H9 (cell line): Measurements from ENCODE around the gene SRGAP3. TPM values are rescaled to one million over a fixed set of nuclear protein-coding genes. Genes with fewer than 3 reads are reported as not detected.

Source experiments
- DNase-seq: peaks from one replicate; pipeline ENCODE4 v3.0.0-alpha.2; 2017
- H2AFZ ChIP-seq: one replicate; pipeline ENCODE4 v1.6.1; 2013; ENCODE audit warnings: mild to moderate bottlenecking, low read length, control low read depth, moderate library complexity
- H2AK5ac ChIP-seq: 2 replicates; pipeline ENCODE4 v1.6.1; 2013; ENCODE audit warnings: low read length, control low read depth, mixed read lengths; ENCODE audit not compliant: insufficient read length
- H2BK120ac ChIP-seq: one replicate; pipeline ENCODE4 v1.6.1; 2013; ENCODE audit warnings: low read depth, mild to moderate bottlenecking, low read length, control low read depth, inconsistent platforms; ENCODE audit not compliant: poor library complexity, severe bottlenecking
- H2BK12ac ChIP-seq: 2 replicates; pipeline ENCODE4 v1.6.1; 2013; ENCODE audit warnings: low read length, control low read depth, mixed read lengths, low read depth; ENCODE audit not compliant: insufficient read length
- H2BK15ac ChIP-seq: 2 replicates; pipeline ENCODE4 v1.6.1; 2013; ENCODE audit warnings: low read depth, low read length, control low read depth
- H2BK20ac ChIP-seq: one replicate; pipeline ENCODE4 v1.6.1; 2013; ENCODE audit warnings: low read depth, mild to moderate bottlenecking, low read length, control low read depth, inconsistent platforms; ENCODE audit not compliant: poor library complexity, severe bottlenecking
- H2BK5ac ChIP-seq: 2 replicates; pipeline ENCODE4 v1.6.1; 2013; ENCODE audit warnings: low read length, control low read depth, mixed read lengths; ENCODE audit not compliant: insufficient read length
- H3K14ac ChIP-seq: 2 replicates; pipeline ENCODE4 v1.6.1; 2013; ENCODE audit warnings: low read length, control low read depth; ENCODE audit not compliant: insufficient read depth
- H3K18ac ChIP-seq: 2 replicates; pipeline ENCODE4 v1.6.1; 2013; ENCODE audit warnings: low read depth, mild to moderate bottlenecking, mixed read lengths, low read length, control low read depth; ENCODE audit not compliant: insufficient read length
- H3K23ac ChIP-seq: 2 replicates; pipeline ENCODE4 v1.6.1; 2013; ENCODE audit warnings: low read length, control low read depth, mixed read lengths, low read depth; ENCODE audit not compliant: insufficient read length
- H3K23me2 ChIP-seq: 2 replicates; pipeline ENCODE4 v1.6.1; 2013; ENCODE audit warnings: low read depth, mild to moderate bottlenecking, mixed read lengths, low read length, control low read depth; ENCODE audit not compliant: insufficient read length, poor library complexity, severe bottlenecking
- H3K27ac ChIP-seq: 2 replicates; pipeline ENCODE4 v1.5.1; 2013; ENCODE audit warnings: low read length, control low read depth, mixed read lengths, low read depth; ENCODE audit not compliant: insufficient read length
- H3K27me3 ChIP-seq: 2 replicates; pipeline ENCODE4 v1.6.1; 2013; ENCODE audit warnings: low read length, control low read depth, inconsistent platforms; ENCODE audit not compliant: insufficient read depth
- H3K4ac ChIP-seq: 2 replicates; pipeline ENCODE4 v1.6.1; 2013; ENCODE audit warnings: low read depth, mild to moderate bottlenecking, control low read depth, inconsistent platforms, low read length, moderate library complexity
- H3K4me1 ChIP-seq: 2 replicates; pipeline ENCODE4 v1.6.1; 2013; ENCODE audit warnings: low read length, control low read depth, inconsistent platforms; ENCODE audit not compliant: insufficient read depth
- H3K4me2 ChIP-seq: 2 replicates; pipeline ENCODE4 v1.6.1; 2013; ENCODE audit warnings: low read length, control low read depth, mixed read lengths; ENCODE audit not compliant: insufficient read length, insufficient read depth
- H3K56ac ChIP-seq: 2 replicates; pipeline ENCODE4 v1.6.1; 2013; ENCODE audit warnings: low read depth, mild to moderate bottlenecking, mixed read lengths, low read length, control low read depth; ENCODE audit not compliant: insufficient read length
- H3K79me1 ChIP-seq: 2 replicates; pipeline ENCODE4 v1.6.1; 2013; ENCODE audit warnings: low read depth, mild to moderate bottlenecking, moderate library complexity, low read length, control low read depth, inconsistent platforms; ENCODE audit not compliant: insufficient read depth, poor library complexity, severe bottlenecking
- H3K79me2 ChIP-seq: 2 replicates; pipeline ENCODE4 v1.6.1; 2013; ENCODE audit warnings: low read length, control low read depth, inconsistent platforms; ENCODE audit not compliant: insufficient read depth
- H3K9ac ChIP-seq: 2 replicates; pipeline ENCODE4 v1.6.1; 2013; ENCODE audit warnings: low read length, control low read depth, mixed read lengths; ENCODE audit not compliant: insufficient read length; ENCODE audit errors: extremely low read depth
- H3K9me3 ChIP-seq: one replicate; pipeline ENCODE4 v1.6.1; 2013; ENCODE audit warnings: low read depth, low read length, inconsistent platforms; ENCODE audit not compliant: control insufficient read depth
- H3T11ph ChIP-seq: one replicate; pipeline ENCODE4 v1.6.1; 2013; ENCODE audit warnings: mild to moderate bottlenecking, low read length, control low read depth, inconsistent platforms
- H4K20me1 ChIP-seq: one replicate; pipeline ENCODE4 v1.6.1; 2013; ENCODE audit not compliant: control insufficient read depth, insufficient read length, insufficient read depth
- H4K5ac ChIP-seq: 2 replicates; pipeline ENCODE4 v1.6.1; 2013; ENCODE audit warnings: low read depth, mild to moderate bottlenecking, mixed read lengths, low read length, control low read depth; ENCODE audit not compliant: insufficient read length
- H4K8ac ChIP-seq: replicated peaks from 2 replicates; pipeline ENCODE4 v1.6.1; 2013; ENCODE audit warnings: low read length, control low read depth, mixed read lengths, low read depth; ENCODE audit not compliant: insufficient read length
- H4K91ac ChIP-seq: 2 replicates; pipeline ENCODE4 v1.6.1; 2013; ENCODE audit warnings: low read depth, mild to moderate bottlenecking, moderate library complexity, mixed read lengths, low read length, control low read depth; ENCODE audit not compliant: insufficient read length
- H3K27ac Mint-ChIP-seq, 3 experiments: 2 replicates in 2 of 3; 3 replicates in 1 of 3; pipeline ENCODE4 v1.8.0; 2020 to 2021; ENCODE audit warnings: mixed read lengths in 3 of 3, mild to moderate bottlenecking in 1 of 3, moderate library complexity in 1 of 3
- H3K27me3 Mint-ChIP-seq: 2 replicates; pipeline ENCODE4 v1.8.0; 2021; ENCODE audit warnings: low read depth, mild to moderate bottlenecking, moderate library complexity, mixed read lengths
- H3K36me3 Mint-ChIP-seq, 3 experiments: 2 replicates in 2 of 3; 3 replicates in 1 of 3; pipeline ENCODE4 v1.8.0; 2020 to 2021; ENCODE audit warnings: low read depth in 3 of 3, mixed read lengths in 3 of 3; ENCODE audit not compliant: insufficient read depth in 1 of 3
- H3K4me1 Mint-ChIP-seq, 2 experiments: 2 replicates each; pipeline ENCODE4 v1.8.0; 2020; ENCODE audit warnings: mixed read lengths in 2 of 2
- H3K4me3 Mint-ChIP-seq, 2 experiments: 2 replicates in 1 of 2; 3 replicates in 1 of 2; pipeline ENCODE4 v1.8.0; 2020 to 2021; ENCODE audit warnings: mild to moderate bottlenecking in 2 of 2, mixed read lengths in 2 of 2, moderate library complexity in 1 of 2
- H3K9me3 Mint-ChIP-seq, 2 experiments: 2 replicates in 1 of 2; 3 replicates in 1 of 2; pipeline ENCODE4 v1.8.0; 2020; ENCODE audit warnings: mild to moderate bottlenecking in 2 of 2, mixed read lengths in 2 of 2, moderate library complexity in 1 of 2
- CTCF ChIP-seq: fragments of 200-600 bp; sonication (generic); conservative IDR thresholded peaks from 3 replicates; pipeline ENCODE4 v1.8.0; 2021; ENCODE audit warnings: antibody characterized with exemption, mild to moderate bottlenecking
- WGBS: extraction: QIAGEN DNeasy Blood & Tissue Kit; methylation state at CpG from one replicate; pipeline ENCODE4 v1.1.7; 2013; ENCODE audit warnings: missing lambda C conversion rate, low lambda C conversion rate, mixed read lengths; ENCODE audit not compliant: insufficient read length; ENCODE audit errors: extremely low coverage; 5-methylcytosine and 5-hydroxymethylcytosine counted together
- total RNA-seq: library from RNA; stranded (reverse); gene quantifications from 2 replicates; pipeline ENCODE4 v1.2.1, GENCODE V29; 2021

SRGAP3 gene
- total RNA-seq, 1 experiment from 2014 or later: 3.4 TPM

DNA sequence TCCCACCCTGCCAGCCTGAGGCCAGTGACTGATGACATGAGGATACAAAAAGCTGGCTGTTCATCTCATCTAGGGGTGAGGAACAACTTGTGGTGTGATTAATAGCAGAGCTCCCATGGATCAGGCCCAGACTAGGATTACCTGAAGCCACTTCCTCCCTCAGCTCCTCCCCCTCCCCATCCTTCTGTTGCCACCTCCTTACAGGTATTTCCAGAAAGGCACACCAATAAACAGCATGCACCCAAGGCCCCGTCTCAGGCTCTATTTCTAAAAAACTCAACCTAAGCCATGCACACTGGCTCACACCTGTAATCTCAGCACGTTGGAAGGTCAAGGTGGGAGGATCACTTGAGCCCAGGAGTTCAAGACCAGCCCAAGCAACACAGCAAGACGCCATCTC lies 54.1 kb downstream of the SRGAP3 start:
- Histone ChIP-seq H2AFZ (no peak overlapping the region), H2BK15ac (no peak overlapping the region), H2AK5ac (no peak overlapping the region), H4K91ac (no peak overlapping the region), H3K79me2 (no peaks in the 10 kb centered on the region), H2BK12ac (no peak overlapping the region), H3K79me1 (no peaks in the 10 kb centered on the region), H3K27me3 (no peaks in the 10 kb centered on the region), H2BK20ac (no peak overlapping the region), H3K4ac (no peak overlapping the region), H3K14ac (no peak overlapping the region), H4K8ac (no peak overlapping the region), H4K20me1 (no peaks in the 10 kb centered on the region), H3K4me1 (0 out of 2 replicates have a peak, but pooled peaks cover 2% of the 10 kb centered on the region), H2BK120ac (no peak overlapping the region), H3K23ac (no peak overlapping the region), H3T11ph (no peak overlapping the region), H3K9ac (no peak overlapping the region), H3K18ac (no peak overlapping the region), H4K5ac (no peak overlapping the region), H3K4me2 (no peak overlapping the region), H3K23me2 (peaks cover 3% of the 10 kb centered on the region), H3K9me3 (no peaks in the 10 kb centered on the region), H3K27ac (no peak overlapping the region), H2BK5ac (no peak overlapping the region), H3K56ac (no peak overlapping the region)
- Mint-ChIP-seq H3K9me3 (no peaks in the 10 kb centered on the region), H3K4me1 (peaks cover 40 to 55% of the 10 kb centered on the region in 2 experiments), H3K27me3 (no peaks in the 10 kb centered on the region), H3K4me3 (no peak overlapping the region), H3K27ac (no peak overlapping the region; a peak in 1 of 7 replicates), H3K36me3 (no peaks in the 10 kb centered on the region)
- no peak for DNase-seq
- no CpG with 5 or more reads among the region's 3 CpGs for WGBS
- TF ChIP-seq CTCF: no peak
